Stimulated activated CD8-positive, alpha-beta memory T cell treated with anti-CD3 and anti-CD28 coated beads, Interleukin-7, amount 100 ng/mL, for 48 hours (primary cell): ENCODE results near the gene PLA2G4B.

Source experiments
- DNase-seq, 2 donors: peaks; one replicate each; pipeline ENCODE4 v3.0.0-alpha.2; 2020; ENCODE audit warnings: low read depth in 1 of 2; ENCODE audit errors: extremely low read depth in 1 of 2

The PLA2G4B gene

DNA sequence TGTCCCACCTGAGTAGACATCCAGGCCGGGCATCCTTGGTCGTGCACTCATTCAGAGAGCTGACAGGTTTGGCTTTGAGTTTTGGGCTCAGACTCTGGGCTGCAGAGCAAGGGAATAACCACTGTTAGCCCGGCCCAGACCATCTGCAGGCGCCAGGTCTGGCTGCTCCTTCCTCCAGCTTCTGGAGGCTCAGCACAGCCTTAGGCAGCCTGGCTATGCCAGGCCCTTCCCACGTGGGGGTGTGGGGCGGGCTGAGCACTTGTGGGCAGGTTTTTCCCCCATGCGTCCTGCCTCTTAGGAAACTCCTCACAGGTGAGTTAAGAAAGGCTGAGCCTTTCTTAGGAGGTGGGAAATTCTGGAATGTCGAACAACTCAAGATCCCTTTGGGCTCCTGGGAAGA is 11.2 kb downstream of the PLA2G4B start:
- no peak for DNase-seq

DNA sequence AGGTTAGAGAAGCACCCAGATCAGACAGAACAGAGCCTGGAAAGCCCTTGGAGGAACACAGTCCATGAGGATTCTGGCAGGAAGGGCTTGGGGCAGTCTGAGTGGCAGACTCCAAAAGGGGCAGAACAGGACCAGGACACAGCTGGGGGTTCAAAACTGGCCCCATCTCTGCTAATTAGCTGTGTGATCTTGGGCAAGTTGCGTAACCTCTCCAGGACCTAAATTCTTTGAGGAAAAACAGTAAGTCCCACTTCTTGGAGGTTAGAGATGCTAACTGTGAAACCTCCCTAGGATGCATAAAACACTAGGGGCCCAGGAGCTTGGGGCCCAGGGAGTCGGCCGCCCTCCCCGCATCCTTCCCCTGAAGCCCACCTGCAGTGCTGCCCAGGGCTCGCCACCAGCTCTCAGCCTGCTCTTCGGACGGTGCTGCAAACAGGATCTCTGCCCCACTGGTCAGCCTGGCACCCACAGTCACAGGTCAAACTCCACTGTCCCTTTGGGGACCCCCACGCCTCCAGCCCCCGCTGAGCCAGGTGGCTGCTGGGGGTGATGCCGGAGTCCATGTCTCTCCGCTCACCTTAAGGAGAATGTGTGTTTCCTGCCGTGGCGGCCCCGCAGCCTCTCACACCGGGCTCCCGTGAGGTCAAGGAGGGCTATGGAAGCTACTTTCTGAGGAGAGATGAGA is 12.0 kb downstream of the PLA2G4B start:
- DNase-seq = no peak

DNA sequence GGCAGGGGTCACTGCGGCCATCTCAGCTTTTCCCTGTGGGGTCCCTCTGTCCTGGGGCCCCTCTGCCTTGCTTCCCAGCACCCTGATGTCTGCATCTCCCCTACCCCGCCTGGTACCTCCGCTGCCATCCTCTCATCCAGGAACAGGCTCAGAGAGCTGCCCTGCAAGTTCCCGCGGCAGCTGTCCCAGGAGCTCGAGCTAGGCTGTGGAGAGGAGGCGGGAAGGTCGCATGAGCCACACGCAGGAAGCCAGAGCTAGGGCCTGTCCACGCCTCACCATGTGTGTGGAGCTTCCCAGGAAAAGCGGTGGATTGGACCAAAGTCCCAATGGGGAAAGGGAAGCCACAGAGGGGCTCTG is 12.5 kb downstream of the PLA2G4B start:
- no peak for DNase-seq

DNA sequence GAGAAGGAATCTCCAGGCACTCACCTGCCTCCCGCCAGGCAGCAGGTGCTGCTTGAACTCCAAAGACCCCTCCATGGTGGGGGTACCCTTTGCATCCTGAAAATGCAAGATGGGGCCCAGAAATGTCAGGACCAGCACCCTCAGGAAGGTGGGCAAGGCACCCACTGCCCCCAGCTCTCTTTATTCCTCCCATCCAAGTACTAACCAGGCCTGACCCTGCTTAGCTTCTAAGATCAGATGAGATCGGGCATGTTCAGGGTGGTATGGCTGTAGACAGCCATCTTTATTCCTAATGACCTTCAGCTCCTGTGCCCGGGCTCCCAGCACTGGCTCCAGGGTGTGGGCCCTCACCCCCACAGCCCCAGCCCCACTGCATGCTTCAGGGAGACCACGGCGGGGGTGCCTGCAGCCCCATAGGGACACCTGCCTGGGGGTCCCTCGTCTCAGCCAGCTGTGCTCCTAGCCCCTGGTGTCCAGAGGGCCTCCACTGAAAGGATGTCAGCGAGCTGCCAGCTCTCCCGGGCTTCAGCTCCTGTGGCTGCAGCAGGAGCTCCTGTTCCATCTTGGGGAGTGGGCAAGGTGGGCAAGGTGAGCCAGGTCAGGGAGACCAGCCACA is 13.2 kb downstream of the PLA2G4B start:
- no peak for DNase-seq

DNA sequence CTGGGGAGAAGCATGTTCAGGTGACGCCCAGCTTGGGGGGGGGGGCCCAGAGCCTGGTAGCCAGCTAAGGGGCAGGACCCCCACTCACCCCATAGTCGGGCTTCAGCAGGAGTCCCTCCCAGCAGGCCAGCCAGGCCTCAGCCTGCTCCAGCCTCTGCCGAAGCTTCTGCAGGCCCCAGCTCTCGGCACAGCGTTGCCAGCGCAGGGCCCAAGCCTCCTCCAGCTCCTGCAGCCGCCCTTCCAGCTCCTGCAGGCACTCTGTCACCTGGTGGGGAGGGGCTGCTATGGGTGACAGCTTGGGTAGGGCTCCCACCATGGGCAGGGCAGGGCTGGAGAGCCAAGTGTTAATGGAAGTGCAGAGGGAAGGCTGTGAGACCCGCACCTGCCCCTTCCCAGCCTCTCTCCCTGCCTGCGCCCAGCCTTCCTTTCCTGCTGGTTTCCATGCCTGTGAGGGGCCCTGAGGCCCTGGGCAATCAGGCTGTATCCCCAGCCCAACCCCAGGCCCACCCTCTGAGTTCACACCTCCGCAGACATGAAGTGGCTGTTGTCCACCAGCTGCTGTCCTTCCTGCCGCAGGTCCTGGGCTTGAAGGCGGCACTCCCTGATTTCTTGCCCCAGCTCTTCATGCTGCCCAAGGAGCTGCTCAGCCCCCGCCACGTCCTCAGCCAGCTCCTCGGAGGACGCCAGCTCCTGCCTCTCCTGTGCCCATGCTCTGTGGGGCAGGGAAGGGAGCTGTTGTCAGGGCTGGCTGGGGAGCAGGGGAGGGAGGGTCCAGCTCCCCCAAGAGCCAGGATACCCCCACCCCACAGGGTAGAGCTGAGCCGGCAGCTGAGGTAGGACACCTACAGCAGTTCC is 14.3 kb downstream of the PLA2G4B start:
- no peak for DNase-seq

DNA sequence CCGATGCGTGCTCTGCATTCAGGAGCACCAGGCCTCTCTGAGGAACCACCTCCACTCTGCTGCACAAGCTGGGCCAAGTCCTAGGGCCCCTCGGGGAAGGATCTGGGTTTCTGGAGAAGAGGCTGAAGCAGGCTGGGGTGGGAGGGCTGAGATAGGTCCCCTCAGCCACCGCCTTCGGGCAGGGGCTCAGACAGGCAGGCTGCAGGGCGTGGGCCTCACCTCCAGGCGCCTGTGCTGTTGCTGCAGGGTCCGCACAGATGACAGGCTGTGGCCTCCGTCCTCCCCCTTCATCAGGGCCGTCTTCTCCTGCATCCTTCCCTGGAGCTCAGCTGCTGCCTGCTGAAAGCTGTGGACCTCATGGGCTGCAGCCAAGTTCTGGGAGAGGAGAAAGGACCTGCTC is 15.2 kb downstream of the PLA2G4B start:
- DNase-seq = no peak

DNA sequence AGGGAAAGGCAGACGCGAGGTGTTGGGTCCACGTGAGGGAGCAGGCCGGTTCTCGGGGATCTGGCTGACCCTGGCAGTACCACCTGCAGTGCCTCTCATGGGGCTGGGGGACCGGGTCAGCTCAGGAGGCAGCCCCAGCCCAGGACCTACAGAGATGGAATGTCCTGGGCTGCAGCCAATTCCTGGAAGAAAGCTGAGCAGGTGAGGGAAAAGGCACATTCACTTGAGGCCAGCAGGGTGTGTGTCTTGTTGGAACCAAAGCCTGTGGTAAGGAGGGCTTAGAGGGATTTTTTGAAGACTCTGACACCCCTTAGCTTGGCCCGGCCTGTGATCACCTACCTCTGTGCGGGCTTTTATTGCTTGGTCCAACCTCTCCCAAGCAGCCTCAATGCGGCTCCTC is 15.8 kb downstream of the PLA2G4B start:
- DNase-seq = no peak

DNA sequence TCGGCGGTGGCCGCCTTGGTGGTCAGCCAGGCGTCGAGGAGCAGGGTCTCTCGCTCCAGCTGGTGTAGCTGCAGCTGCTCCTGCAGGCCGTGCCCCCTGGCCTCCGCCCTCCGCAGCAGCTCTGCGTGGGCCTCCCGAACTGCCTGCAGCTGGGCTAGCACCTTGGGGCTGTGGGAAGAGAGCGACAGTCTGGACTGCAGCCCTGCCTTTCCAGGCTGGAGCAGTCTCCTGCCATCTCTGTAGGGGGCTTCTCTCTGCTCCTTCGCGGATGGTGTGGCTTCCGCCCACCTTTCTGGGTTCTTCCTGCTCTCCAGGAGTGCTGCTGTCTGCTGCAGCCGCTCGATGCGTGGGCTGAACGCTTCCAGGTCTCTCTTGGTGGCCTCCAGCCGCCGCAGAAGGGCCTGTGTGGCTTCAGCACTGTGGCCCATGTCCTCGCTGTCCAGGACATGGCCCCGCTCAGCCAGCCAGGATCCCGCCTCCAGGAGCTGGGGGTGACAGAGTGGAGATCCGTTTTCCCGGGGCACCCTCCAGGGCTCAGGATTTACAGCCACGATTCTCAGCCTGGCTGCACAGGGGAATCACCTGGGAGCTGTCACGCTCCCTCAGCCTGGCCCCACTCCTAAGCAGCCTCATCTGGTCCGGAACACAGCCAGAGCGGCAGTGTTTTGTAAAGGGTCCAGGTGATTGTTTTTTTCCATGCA is 16.8 kb downstream of the PLA2G4B start:
- DNase-seq = no peak

DNA sequence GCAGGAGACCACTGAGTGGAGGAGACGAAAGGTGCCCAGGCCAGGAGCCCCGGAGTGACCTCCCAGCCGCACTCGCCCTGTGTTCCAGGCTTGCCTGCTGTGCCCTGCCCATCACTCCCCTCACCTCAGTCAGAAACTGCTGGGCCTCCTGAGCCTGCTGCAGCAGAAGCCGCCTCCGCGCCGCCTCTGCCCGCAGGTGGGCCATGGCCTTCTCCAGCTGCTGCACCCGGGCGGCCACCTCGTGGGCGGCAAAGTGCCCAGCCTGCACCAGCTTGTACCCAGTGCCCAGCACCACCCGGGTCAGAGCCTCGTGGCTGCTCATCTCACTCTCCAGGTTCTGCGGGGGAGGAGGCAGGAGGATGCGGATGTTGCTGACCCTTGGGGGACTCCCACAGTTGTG is 17.6 kb downstream of the PLA2G4B start:
- no peak for DNase-seq

DNA sequence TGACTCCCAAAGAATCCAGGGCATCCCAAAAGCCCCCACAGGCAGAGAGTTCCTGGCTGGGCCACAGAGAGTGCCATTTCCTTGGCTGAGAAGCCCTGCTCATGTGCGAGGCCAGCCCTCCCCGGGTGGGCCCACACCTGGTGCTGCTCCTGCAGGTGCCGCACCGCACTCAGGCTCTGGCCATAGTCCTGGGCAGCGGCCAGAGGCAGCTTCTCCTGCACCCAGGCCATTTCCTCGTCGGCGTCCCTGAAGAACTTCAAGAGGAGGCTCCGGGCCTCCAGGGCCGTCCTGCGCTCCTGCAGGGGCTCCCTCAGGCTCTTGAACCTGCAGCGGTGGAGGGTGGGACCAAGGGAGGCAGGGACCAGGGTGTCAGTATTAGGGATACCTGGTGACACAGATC is 18.1 kb downstream of the PLA2G4B start:
- DNase-seq = no peak

DNA sequence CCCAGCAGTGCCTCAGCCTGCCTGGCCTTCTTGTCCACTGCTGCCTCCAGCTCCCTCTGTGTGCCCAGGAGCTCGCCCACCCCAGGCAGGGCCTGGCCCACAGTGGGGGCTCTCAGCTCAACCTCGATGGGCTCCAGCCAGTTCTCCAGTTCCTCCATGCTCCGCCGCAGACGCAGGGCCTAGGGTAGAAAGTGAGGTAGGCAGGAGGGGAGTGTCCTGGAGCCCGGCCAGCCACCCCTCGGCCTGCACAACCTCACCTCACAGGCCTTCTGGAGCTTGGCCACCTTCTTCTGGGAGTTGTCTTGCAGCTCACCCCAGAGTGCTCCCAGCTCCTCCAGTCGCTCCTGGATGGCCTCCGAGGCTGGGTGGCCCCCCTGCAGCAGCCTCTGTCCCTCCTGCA is 18.7 kb downstream of the PLA2G4B start:
- DNase-seq = no peak

DNA sequence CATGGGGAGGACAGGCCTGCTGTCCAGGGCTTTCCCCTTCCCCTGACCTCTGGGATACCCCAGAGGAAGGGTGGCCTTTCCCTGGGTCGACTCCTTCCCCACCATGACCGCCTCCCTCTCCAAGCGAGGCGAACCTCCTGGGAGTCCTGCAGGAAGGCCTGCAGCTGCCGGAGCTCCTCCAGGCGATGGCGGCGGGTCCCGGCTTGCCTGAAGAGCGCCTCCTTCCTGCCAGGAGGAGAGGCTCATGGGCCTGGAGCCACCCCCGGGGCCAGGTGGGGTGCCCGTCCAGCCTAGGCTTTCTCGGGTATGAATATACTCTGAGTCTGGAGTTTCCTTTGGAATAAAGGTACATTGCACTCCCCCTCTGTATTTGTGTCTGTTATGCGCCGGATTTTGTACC is 20.1 kb downstream of the PLA2G4B start:
- DNase-seq = no peak

DNA sequence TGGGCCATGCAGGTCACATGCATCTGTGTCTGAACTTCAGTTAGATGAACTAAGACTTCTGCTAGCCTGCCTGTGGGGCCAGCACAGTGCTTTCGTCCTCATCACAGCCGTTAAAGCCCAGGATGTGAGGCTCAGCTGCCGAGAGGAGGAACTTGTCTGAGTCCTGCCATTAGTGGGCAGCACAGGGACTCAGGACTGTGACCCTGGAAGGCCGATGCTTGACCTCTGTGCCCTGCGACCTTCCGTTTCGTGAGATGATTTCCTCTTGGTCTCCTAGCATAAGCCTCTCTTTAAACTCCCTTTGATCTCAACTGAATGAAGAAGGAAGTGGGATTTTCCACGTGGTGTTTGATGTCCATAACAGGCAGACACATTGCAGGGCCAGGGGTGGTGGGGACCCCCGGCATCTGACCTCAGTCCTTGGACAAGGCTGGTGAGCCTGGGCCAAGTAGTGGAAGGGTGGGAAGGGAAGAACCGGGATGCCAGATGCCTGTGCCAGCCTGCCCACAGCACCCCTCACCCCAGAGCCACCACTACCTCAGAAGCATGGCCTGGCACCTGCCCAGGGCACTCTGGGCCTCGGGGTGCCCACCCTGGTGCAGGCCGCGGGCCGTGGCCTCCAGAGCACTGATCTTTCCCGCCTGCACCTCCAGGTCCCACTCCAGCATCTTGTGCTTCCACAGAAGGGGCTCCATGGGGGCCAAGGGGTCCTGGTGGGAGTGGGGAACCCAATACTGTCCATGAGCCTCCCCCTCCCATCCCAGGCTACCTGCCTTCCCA is 21.6 kb downstream of the PLA2G4B start:
- no peak for DNase-seq

DNA sequence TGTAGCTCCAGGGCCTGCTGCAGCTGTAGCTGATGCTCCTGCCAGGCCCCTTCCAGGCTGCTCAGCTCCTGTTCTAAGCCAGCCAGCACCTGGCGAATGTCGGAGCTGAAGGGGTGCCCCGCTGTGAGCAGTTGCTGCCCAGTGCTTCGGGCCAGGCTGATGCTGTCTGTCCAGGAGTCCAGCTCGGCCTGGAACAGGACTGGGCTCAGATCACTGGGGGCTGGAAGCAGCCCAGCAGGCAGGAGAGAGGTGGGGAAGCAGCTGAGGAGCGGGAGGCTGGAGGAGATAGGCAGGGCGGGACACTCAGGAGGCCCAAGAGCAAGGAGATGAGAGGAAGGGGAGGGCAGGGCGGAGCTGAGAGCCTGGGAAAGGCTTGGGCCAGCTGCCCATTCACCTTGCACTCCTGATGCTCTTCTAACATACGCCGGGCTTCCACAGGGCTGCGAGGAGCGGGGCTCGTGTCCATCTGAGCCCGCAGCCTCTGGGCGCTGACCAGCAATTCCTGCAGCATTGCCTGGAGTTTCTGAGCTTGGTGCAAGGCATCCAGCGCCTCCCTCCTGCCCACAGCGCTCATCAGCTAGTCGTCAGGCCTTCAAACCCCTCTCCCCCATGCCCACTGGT is 23.2 kb downstream of the PLA2G4B start:
- DNase-seq = no peak

DNA sequence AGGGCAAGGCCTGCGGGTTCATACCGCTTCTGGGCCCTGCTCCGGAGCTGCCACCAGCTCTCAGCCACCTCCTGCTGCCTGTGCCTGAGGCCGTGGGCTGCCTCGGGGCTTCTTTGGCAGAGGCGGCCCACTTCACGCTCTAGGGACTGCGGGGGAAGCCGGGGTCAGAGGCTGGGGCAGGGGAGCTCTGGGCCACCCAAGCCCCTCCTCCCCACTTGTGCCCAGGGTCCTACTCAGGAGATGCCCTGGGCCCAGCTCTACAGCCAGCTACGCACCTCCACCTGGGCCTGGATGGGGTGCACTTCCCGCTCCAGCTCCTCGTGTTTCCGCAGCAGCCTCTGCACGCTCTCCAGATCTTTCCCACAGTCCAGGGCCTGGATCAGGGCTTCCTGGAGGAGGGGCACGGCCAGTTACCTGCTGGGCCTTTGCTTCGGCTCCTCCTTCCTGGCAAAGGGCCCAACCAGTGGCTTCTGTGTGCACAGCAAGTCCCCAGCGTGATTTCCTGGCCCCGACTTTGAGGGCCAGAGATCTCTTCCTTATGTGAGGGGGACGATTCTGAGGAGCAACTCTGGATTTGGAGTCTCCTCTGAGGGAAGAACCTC is 24.0 kb downstream of the PLA2G4B start:
- no peak for DNase-seq

DNA sequence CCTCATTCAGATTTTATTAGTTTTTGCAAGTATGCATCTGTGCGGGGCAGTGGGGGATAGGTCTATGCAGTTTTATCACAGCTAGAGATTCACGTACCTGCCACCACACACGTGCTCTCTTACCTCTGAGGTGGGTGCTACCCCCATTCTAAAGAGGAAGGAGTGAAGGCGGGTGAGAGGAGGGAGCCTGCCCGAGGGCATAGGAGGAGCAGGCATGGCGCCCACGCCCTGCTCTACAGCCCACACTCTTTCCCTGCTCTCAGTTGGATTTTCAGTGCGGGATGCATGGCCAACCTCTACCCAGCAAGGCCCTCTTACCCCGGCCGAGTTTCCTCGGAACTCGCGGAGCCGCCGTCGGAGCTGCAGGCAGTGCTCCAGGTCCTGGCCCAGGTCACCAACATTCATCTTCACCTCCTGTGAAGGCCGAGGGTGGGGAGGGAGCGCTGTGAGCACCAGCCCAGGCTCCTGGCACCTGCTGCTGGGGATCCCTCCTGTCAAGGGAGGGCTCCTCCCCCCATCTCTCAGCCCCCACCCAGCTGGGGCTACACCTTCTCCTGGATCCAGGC is 26.9 kb downstream of the PLA2G4B start:
- no peak for DNase-seq

DNA sequence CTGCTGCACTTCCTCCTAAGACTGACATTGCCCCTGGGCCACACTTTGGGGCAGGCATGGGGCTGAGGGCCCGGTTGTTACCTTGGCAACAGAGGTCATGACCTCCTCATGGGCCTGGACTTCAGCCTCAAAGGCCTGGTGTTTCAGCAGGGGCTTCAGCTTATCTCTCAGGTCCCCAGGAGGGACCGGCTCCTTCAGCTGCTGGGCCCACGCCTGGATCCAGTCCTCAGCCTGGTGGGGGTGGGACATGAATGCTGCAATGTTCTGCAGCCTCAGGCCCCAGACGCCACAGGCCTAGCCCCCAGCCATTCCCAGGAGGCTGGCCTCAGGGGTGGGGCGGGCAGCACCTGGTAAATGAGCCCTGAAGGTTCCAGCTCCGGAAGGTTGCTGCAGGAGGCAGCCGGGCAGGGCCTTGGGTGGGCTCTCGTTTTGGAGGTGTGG is 27.6 kb downstream of the PLA2G4B start:
- no peak for DNase-seq

DNA sequence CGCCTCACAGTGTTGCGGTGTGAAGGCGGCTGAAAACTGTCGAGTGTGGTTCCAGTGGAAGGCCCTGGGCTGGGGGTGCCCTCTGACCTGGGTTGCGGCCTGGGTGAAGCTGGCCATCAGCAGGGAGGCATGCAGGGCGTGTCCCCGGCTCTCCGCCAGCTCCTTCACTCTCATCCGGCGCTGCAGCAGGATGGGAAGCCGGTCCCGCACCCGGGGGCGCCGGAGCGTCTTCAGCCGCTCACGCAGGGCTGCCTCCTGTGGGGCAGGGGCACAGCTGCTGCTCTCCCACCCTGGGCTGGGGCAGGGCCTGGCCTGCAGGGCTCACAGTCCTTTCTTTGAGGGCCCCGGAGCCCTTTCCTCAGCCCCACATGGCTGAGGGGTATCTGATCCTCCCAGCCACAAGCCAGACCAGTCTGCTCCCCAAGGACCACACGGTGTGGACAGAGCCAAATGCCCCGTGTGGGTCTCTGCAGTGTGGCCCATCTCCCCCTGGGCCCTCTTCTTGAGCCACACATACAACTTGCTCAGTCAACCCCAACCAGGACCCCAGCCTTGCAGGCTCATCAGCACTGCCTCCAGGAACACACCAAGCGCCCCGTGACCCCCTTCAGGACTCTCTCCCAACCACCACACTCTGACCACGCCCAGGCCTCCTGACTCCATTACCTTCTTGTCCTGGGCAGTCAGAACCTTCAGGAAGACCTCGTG is 28.4 kb downstream of the PLA2G4B start:
- no peak for DNase-seq

DNA sequence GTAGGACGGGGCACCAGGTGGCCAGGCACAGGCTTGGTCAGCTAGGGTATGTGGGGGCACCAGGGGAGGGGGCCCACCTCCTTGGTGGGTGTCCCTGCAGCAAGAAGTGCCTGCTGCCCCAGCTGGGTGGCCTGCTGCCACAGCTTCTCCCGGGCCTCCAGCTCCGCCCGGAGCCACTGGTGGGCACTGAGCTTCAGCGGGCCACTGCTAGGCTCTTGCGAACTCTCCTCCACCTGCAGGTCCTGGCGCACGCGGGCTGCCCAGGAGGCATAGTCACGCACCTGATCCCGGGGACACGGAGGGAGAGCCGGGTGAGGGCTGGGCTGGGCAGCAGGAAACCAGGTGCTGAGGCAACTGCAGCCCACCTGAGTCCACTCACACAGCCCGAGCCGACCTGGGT is 29.7 kb downstream of the PLA2G4B start:
- no peak for DNase-seq
